Gastroesophageal sphincter (tissue), 4 donors: ENCODE results near the gene RPS6KA4. TPM values are rescaled to one million over a fixed set of nuclear protein-coding genes. Genes with fewer than 3 reads are reported as not detected.

Experiments used
- ATAC-seq: fragments of 150-250 bp; one replicate; pipeline ENCODE4 v1.9.1; 2016; ENCODE audit warnings: mild to moderate bottlenecking, moderate library complexity
- H3K27ac ChIP-seq, 4 donors: fragments of 200-600 bp; sonication (generic) in 3 of 4; 1 replicate in 3 of 4; 2 replicates in 1 of 4; pipeline ENCODE4 v1.5.1; 2016 to 2019
- H3K27me3 ChIP-seq: fragments of 200-600 bp; sonication (generic); one replicate; pipeline ENCODE4 v1.5.1; 2019
- H3K36me3 ChIP-seq, 2 donors: fragments of 200-600 bp; sonication (generic); one replicate each; pipeline ENCODE4 v1.5.1; 2019; ENCODE audit warnings: control low read depth in 1 of 2
- H3K4me1 ChIP-seq, 3 donors: fragments of 200-600 bp; sonication (generic); 1 replicate in 2 of 3; 2 replicates in 1 of 3; pipeline ENCODE4 v1.5.1; 2016 to 2019; ENCODE audit warnings: control low read depth in 2 of 3
- H3K4me3 ChIP-seq, 2 donors: fragments of 200-600 bp; sonication (generic); one replicate each; pipeline ENCODE4 v1.5.1; 2019; ENCODE audit warnings: mild to moderate bottlenecking in 1 of 2, moderate library complexity in 1 of 2
- H3K9me3 ChIP-seq, 3 donors: fragments of 200-600 bp; sonication (generic); one replicate each; pipeline ENCODE4 v1.5.1; 2017 to 2019; ENCODE audit warnings: control low read depth in 2 of 3
- CTCF ChIP-seq, 4 experiments: fragments of 200-600 bp in 2 of 4; fragments of 450-650 bp in 2 of 4; sonication (generic) in 1 of 4; IDR thresholded peaks; one replicate each; pipeline ENCODE4 v1.5.1; 2017 to 2019; ENCODE audit warnings: antibody characterized with exemption in 4 of 4, mild to moderate bottlenecking in 2 of 4, moderate library complexity in 2 of 4
- EP300 ChIP-seq: sonication (generic); formaldehyde crosslinking; IDR thresholded peaks from one replicate; pipeline ENCODE4 v1.6.1; 2017; ENCODE audit warnings: antibody characterized with exemption, mild to moderate bottlenecking
- POLR2A ChIP-seq, 2 donors: fragments of 450-650 bp; IDR thresholded peaks; one replicate each; pipeline ENCODE4 v1.6.1; 2017; ENCODE audit warnings: antibody characterized with exemption in 2 of 2, mild to moderate bottlenecking in 2 of 2, moderate library complexity in 1 of 2
- POLR2AphosphoS5 ChIP-seq: sonication (generic); formaldehyde crosslinking; IDR thresholded peaks from one replicate; pipeline ENCODE4 v1.6.1; 2017; ENCODE audit warnings: antibody characterized with exemption
- WGBS, 2 donors: methylation state at CpG; one replicate each; pipeline ENCODE4 v1.1.5; 2018; ENCODE audit warnings: low coverage in 1 of 2; 5-methylcytosine and 5-hydroxymethylcytosine counted together
- total RNA-seq, 4 donors: library from RNA; depleted of rRNA; stranded (reverse); fragments of >200 nt; gene quantifications; one replicate each; pipeline ENCODE4 v1.1.0, GENCODE V29; 2016

Gene RPS6KA4
- total RNA-seq, 4 donors from 2014 or later, result 21.2 to 44.2 (median 28.3) TPM

- Histone ChIP-seq H3K27ac (no peak overlapping the region), H3K4me3 (no peak overlapping the region), H3K27me3 (no peaks in the 10 kb centered on the region), H3K9me3 (no peaks in the 10 kb centered on the region), H3K4me1 (peaks cover 0 to 22% (median 5%) of the 10 kb centered on the region in 3 donors), H3K36me3 (no peaks in the 10 kb centered on the region)
- 42% methylated on average over 2 of the region's 6 CpGs; no CpG with 5 or more reads in 1 of the 2 donors for WGBS, 2 donors
- no peak for TF ChIP-seq CTCF (IDR thresholded peaks at IDR 0.05)
- no peak for TF ChIP-seq POLR2A (IDR thresholded peaks at IDR 0.05)
- no peak for TF ChIP-seq EP300
- no peak for TF ChIP-seq POLR2AphosphoS5
- ATAC-seq, result no peak
These were observed 22.4 kb downstream of the RPS6KA4 start for GRCh38 chr11:64381350-64381749.

- Histone ChIP-seq H3K27me3 (no peaks in the 10 kb centered on the region), H3K36me3 (no peaks in the 10 kb centered on the region), H3K4me3 (no peak overlapping the region), H3K9me3 (no peaks in the 10 kb centered on the region), H3K4me1 (peaks cover 0 to 22% (median 5%) of the 10 kb centered on the region in 3 donors), H3K27ac (no peak overlapping the region)
- TF ChIP-seq POLR2A (IDR thresholded peaks at IDR 0.05) (no peak), CTCF (IDR thresholded peaks at IDR 0.05) (no peak), EP300 (no peak)
- ATAC-seq, result no peak
- 71 to 89% methylated on average over 2 of the region's 6 CpGs for WGBS, 2 donors
These were observed 23.1 kb downstream of the RPS6KA4 start for GRCh38 chr11:64382047-64382446.

GRCh38 chr11:64382586-64382985, 23.6 kb downstream of the RPS6KA4 start:
- H3K9me3 ChIP-seq, result no peaks in the 10 kb centered on the region
- no peak overlapping the region for H3K4me3 ChIP-seq
- WGBS, 2 donors, result 70 to 79% methylated on average over 7 to 8 of the region's 8 CpGs
- H3K4me1 ChIP-seq, result peaks cover 0 to 22% (median 5%) of the 10 kb centered on the region in 3 donors
- H3K36me3 ChIP-seq, result no peaks in the 10 kb centered on the region
- no peaks in the 10 kb centered on the region for H3K27me3 ChIP-seq
- no peak for TF ChIP-seq POLR2A (IDR thresholded peaks at IDR 0.05)
- TF ChIP-seq EP300, result no peak
- TF ChIP-seq CTCF (IDR thresholded peaks at IDR 0.05), result no peak
- no peak for TF ChIP-seq POLR2AphosphoS5
- ATAC-seq, result no peak
- no peak overlapping the region for H3K27ac ChIP-seq

GRCh38 chr11:64383580-64383979, 24.6 kb downstream of the RPS6KA4 start:
- no peaks in the 10 kb centered on the region for H3K36me3 ChIP-seq
- no CpG with 5 or more reads among the region's 2 CpGs for WGBS, 2 donors

More at GRCh38 chr11:64383580-64383979, 24.6 kb downstream of the RPS6KA4 start:
- Histone ChIP-seq H3K4me1 (peaks cover 0 to 17% (median 1%) of the 10 kb centered on the region in 3 donors), H3K4me3 (no peak overlapping the region), H3K27me3 (no peaks in the 10 kb centered on the region), H3K9me3 (no peaks in the 10 kb centered on the region), H3K27ac (no peak overlapping the region)
- ATAC-seq, result no peak
- TF ChIP-seq POLR2A (IDR thresholded peaks at IDR 0.05), result no peak
- TF ChIP-seq POLR2AphosphoS5, result no peak
- no peak for TF ChIP-seq EP300
- TF ChIP-seq CTCF (IDR thresholded peaks at IDR 0.05), result no peak
